ENCODE data around the gene JMY.

The JMY gene

DNA sequence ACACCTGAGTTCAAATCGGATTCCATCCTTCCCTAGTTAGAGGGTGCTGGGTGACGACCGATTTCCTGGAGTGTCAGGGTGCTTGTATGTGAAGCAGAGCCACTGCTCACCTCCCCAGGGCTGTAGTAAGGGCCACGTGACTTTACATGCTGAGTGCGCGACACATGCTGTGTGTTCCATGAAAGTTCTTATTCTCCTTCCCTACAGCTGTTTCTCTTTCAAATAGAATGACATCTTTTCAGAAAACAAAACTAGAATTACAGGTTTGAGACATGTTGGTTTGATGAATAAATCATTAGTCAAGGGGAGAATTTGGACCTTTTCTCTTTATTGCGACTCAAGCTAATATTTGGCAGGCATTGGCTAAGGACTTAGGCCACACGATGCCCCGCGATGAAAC, 113.1 kb downstream of the JMY start:
- no peaks in the 10 kb centered on the region for H4K20me1 ChIP-seq (ENCODE audit: insufficient read depth, low read length)
- H3K9ac ChIP-seq (ENCODE audit: low read length) = no peak overlapping the region
- H3K9me3 ChIP-seq (replicated peaks; ENCODE audit: insufficient read depth, low read length) = no peaks in the 10 kb centered on the region
- no peaks in the 10 kb centered on the region for H3K79me2 ChIP-seq (ENCODE audit: low read length)
- H3K4me2 ChIP-seq (ENCODE audit: low read depth, low read length) = no peak overlapping the region
- H2AFZ ChIP-seq (ENCODE audit: low read length) = no peak overlapping the region
- H3K27me3 ChIP-seq (replicated peaks; ENCODE audit: insufficient read depth, low read length) = no peaks in the 10 kb centered on the region
- TF ChIP-seq, protein P1, sequence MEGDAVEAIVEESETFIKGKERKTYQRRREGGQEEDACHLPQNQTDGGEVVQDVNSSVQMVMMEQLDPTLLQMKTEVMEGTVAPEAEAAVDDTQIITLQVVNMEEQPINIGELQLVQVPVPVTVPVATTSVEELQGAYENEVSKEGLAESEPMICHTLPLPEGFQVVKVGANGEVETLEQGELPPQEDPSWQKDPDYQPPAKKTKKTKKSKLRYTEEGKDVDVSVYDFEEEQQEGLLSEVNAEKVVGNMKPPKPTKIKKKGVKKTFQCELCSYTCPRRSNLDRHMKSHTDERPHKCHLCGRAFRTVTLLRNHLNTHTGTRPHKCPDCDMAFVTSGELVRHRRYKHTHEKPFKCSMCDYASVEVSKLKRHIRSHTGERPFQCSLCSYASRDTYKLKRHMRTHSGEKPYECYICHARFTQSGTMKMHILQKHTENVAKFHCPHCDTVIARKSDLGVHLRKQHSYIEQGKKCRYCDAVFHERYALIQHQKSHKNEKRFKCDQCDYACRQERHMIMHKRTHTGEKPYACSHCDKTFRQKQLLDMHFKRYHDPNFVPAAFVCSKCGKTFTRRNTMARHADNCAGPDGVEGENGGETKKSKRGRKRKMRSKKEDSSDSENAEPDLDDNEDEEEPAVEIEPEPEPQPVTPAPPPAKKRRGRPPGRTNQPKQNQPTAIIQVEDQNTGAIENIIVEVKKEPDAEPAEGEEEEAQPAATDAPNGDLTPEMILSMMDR (IDR thresholded peaks at IDR 0.05; ENCODE audit: low read length) = no peak
- TF ChIP-seq EZH2 (optimal IDR thresholded peaks at IDR 0.05; ENCODE audit: low read depth, low read length) = no peak
- TF ChIP-seq EZH2phosphoT487 (IDR thresholded peaks at IDR 0.05; ENCODE audit: low read length) = no peak
- H3F3A ChIP-seq (ENCODE audit: insufficient read depth, low read length) = no peaks in the 10 kb centered on the region
- no peak for DNase-seq
- no peaks in the 10 kb centered on the region for H3K9me2 ChIP-seq (replicated peaks; ENCODE audit: insufficient read depth, low read length)
- no peaks in the 10 kb centered on the region for H3K4me1 ChIP-seq (ENCODE audit: low read length)
- H3K27ac ChIP-seq (ENCODE audit: low read length) = no peak overlapping the region
- no peak overlapping the region for H3K4me3 ChIP-seq (ENCODE audit: low read length)
- H3K36me3 ChIP-seq (replicated peaks; ENCODE audit: insufficient read depth, low read length) = no peaks in the 10 kb centered on the region

DNA sequence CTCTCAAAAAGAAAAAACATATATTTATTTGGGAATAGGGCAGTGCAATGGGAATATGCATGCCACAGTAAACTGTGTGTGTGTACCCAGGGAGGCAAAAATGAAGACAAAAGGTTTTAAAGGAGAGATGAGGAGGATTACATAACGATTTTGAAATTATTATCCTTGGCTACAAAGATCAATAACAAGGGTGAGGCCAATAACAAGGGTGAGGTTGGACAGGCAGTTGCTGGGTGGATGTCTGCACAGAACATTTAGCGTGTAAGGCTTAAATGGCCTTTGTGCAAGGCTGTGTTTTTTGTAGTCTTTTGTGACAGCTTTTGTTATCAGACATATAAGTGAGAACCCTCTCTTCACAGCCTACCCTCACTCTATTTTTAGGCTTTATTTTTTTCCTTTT, 114.0 kb downstream of the JMY start:
- no peak overlapping the region for H3K27ac ChIP-seq (ENCODE audit: low read length)
- no peaks in the 10 kb centered on the region for H3K79me2 ChIP-seq (ENCODE audit: low read length)
- H3F3A ChIP-seq (ENCODE audit: insufficient read depth, low read length) = no peaks in the 10 kb centered on the region
- no peak overlapping the region for H2AFZ ChIP-seq (ENCODE audit: low read length)
- H3K27me3 ChIP-seq (replicated peaks; ENCODE audit: insufficient read depth, low read length) = no peaks in the 10 kb centered on the region
- no peak overlapping the region for H3K4me2 ChIP-seq (ENCODE audit: low read depth, low read length)
- H3K9me3 ChIP-seq (replicated peaks; ENCODE audit: insufficient read depth, low read length) = no peaks in the 10 kb centered on the region
- no peaks in the 10 kb centered on the region for H3K9me2 ChIP-seq (replicated peaks; ENCODE audit: insufficient read depth, low read length)
- H4K20me1 ChIP-seq (ENCODE audit: insufficient read depth, low read length) = no peaks in the 10 kb centered on the region
- no peak overlapping the region for H3K4me3 ChIP-seq (ENCODE audit: low read length)
- no peak for DNase-seq
- no peaks in the 10 kb centered on the region for H3K4me1 ChIP-seq (ENCODE audit: low read length)
- no peak overlapping the region for H3K9ac ChIP-seq (ENCODE audit: low read length)
- TF ChIP-seq EZH2phosphoT487 (IDR thresholded peaks at IDR 0.05; ENCODE audit: low read length) (no peak), EZH2 (optimal IDR thresholded peaks at IDR 0.05; ENCODE audit: low read depth, low read length) (no peak)
- TF ChIP-seq, protein P1 (IDR thresholded peaks at IDR 0.05; ENCODE audit: low read length) = no peak
- H3K36me3 ChIP-seq (replicated peaks; ENCODE audit: insufficient read depth, low read length) = no peaks in the 10 kb centered on the region

DNA sequence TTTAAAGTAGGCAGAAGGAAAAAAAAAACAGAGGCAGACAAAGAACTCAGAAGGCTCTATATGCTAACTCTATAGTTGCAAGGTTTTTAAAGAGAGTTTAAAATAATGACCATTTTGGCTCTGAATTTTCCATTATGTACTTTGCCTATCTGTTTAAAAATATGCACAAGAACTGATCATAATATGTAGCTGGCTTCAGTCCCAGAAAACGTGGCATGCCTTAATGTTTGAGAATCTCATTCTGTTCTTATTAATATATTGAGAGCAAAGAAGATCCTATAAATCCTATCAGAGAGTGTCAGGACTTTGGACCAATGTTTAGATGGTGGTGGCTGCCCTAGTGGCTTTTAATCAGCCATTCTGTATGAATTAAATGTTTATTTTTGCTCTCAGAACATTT, 121.5 kb downstream of the JMY start:
- Histone ChIP-seq H3K9me3 (replicated peaks; ENCODE audit: insufficient read depth, low read length) (no peaks in the 10 kb centered on the region), H3K27me3 (replicated peaks; ENCODE audit: insufficient read depth, low read length) (no peaks in the 10 kb centered on the region), H3K4me2 (ENCODE audit: low read depth, low read length) (no peak overlapping the region), H3K9ac (ENCODE audit: low read length) (no peak overlapping the region), H2AFZ (ENCODE audit: low read length) (no peak overlapping the region), H3K9me2 (replicated peaks; ENCODE audit: insufficient read depth, low read length) (no peaks in the 10 kb centered on the region), H3K4me3 (ENCODE audit: low read length) (no peak overlapping the region), H3F3A (ENCODE audit: insufficient read depth, low read length) (no peaks in the 10 kb centered on the region), H4K20me1 (ENCODE audit: insufficient read depth, low read length) (no peaks in the 10 kb centered on the region), H3K27ac (ENCODE audit: low read length) (no peak overlapping the region), H3K4me1 (ENCODE audit: low read length) (no peaks in the 10 kb centered on the region), H3K79me2 (ENCODE audit: low read length) (no peaks in the 10 kb centered on the region), H3K36me3 (replicated peaks; ENCODE audit: insufficient read depth, low read length) (no peaks in the 10 kb centered on the region)
- no peak for DNase-seq
- TF ChIP-seq EZH2phosphoT487 (IDR thresholded peaks at IDR 0.05; ENCODE audit: low read length) (no peak), EZH2 (optimal IDR thresholded peaks at IDR 0.05; ENCODE audit: low read depth, low read length) (no peak)
- TF ChIP-seq, protein P1 (IDR thresholded peaks at IDR 0.05; ENCODE audit: low read length) = no peak

Data from MM.1S (cell line).